HepG2 (cell line): Measurements from ENCODE around the gene CXADR. TPM values are rescaled to one million over a fixed set of nuclear protein-coding genes. Genes with fewer than 3 reads are reported as not detected.

Experiments used
- ARID4A ChIP-seq: sonication (generic); formaldehyde crosslinking; IDR thresholded peaks from 2 replicates; pipeline ENCODE4 v1.5.0; 2020; ENCODE audit warnings: mild to moderate bottlenecking, missing genetic modification reagents, borderline replicate concordance
- CEBPG ChIP-seq: IDR thresholded peaks from 2 replicates; pipeline ENCODE4 v1.6.1; 2016
- FOXA1 ChIP-seq, 2 experiments: fragments of 450-650 bp in 1 of 2; sonication (generic) in 1 of 2; formaldehyde crosslinking in 1 of 2; IDR thresholded peaks; 2 replicates each; pipeline versions ENCODE4 v1.4.0 to v1.6.1; 2016 to 2020; ENCODE audit warnings: missing genetic modification reagents in 1 of 2
- HNF1B ChIP-seq: sonication (generic); formaldehyde crosslinking; IDR thresholded peaks from 2 replicates; pipeline ENCODE4 v1.5.1; 2020; ENCODE audit warnings: mild to moderate bottlenecking, moderate library complexity, missing genetic modification reagents
- MYNN ChIP-seq: sonication (generic); formaldehyde crosslinking; IDR thresholded peaks from 2 replicates; pipeline ENCODE4 v1.4.0; 2020; ENCODE audit warnings: mild to moderate bottlenecking, low read depth, missing genetic modification reagents
- NCOR1 ChIP-seq: fragments of 200-600 bp; sonication (generic); IDR thresholded peaks from 2 replicates; pipeline ENCODE4 v1.7.0; 2017; ENCODE audit warnings: antibody characterized with exemption, low read length, borderline replicate concordance
- PAX8 ChIP-seq: sonication (generic); formaldehyde crosslinking; IDR thresholded peaks from 2 replicates; pipeline ENCODE4 v1.8.0; 2022; ENCODE audit warnings: mild to moderate bottlenecking, missing genetic modification reagents, borderline replicate concordance
- TAF1 ChIP-seq: sonication (generic); formaldehyde crosslinking; IDR thresholded peaks from 2 replicates; pipeline ENCODE4 v1.4.0; 2020; ENCODE audit warnings: missing genetic modification reagents
- ZBTB14 ChIP-seq: sonication (generic); formaldehyde crosslinking; IDR thresholded peaks from 2 replicates; pipeline ENCODE4 v1.4.0; 2020; ENCODE audit warnings: missing genetic modification reagents
- ZC3H4 ChIP-seq: sonication (generic); formaldehyde crosslinking; IDR thresholded peaks from 2 replicates; pipeline ENCODE4 v1.4.0; 2020; ENCODE audit warnings: missing genetic modification reagents, borderline replicate concordance
- polyA plus RNA-seq, 8 experiments: library from polyadenylated mRNA; depleted of rRNA in 3 of 8; stranded (reverse) in 7 of 8; unstranded in 1 of 8; fragments of >200 nt; fragmentation: Illumina TruSeq in 4 of 8; extraction: Trizol in 4 of 8; gene quantifications; 2 replicates each; pipeline versions ENCODE4 v1.2.1 to v1.2.3, GENCODE V29; 2011 to 2016; ENCODE audit warnings: low read depth in 4 of 8, missing spikeins in 1 of 8, mixed read lengths in 1 of 8; ENCODE audit not compliant: insufficient read depth in 1 of 8
- total RNA-seq, 5 experiments: library from RNA; depleted of rRNA; stranded (reverse); fragments of >200 nt; fragmentation: Illumina TruSeq; extraction: Trizol; gene quantifications; 2 replicates each; pipeline ENCODE4 v1.2.3, GENCODE V29; 2016; ENCODE audit warnings: low read depth in 1 of 5
- TF ChIP-seq, protein P1 (sequence below): sonication (generic); formaldehyde crosslinking; conservative IDR thresholded peaks from 2 replicates; pipeline ENCODE4 v1.4.0; 2020; ENCODE audit warnings: mild to moderate bottlenecking, missing genetic modification reagents, moderate library complexity
- TF ChIP-seq, protein P2 (sequence below): IDR thresholded peaks from 2 replicates; pipeline ENCODE4 v1.6.1; 2016; ENCODE audit warnings: mild to moderate bottlenecking, missing biosample characterization, missing genetic modification reagents

Gene CXADR
- total and polyA plus RNA-seq, 2 of the 13 experiments (the other 11 are each of a cell fraction or from before 2014, with no cell fraction given): 86.8 to 110 TPM

GRCh38 chr21:17527240-17527639, 14.4 kb downstream of the CXADR start (continued):
- TF ChIP-seq, protein P1, sequence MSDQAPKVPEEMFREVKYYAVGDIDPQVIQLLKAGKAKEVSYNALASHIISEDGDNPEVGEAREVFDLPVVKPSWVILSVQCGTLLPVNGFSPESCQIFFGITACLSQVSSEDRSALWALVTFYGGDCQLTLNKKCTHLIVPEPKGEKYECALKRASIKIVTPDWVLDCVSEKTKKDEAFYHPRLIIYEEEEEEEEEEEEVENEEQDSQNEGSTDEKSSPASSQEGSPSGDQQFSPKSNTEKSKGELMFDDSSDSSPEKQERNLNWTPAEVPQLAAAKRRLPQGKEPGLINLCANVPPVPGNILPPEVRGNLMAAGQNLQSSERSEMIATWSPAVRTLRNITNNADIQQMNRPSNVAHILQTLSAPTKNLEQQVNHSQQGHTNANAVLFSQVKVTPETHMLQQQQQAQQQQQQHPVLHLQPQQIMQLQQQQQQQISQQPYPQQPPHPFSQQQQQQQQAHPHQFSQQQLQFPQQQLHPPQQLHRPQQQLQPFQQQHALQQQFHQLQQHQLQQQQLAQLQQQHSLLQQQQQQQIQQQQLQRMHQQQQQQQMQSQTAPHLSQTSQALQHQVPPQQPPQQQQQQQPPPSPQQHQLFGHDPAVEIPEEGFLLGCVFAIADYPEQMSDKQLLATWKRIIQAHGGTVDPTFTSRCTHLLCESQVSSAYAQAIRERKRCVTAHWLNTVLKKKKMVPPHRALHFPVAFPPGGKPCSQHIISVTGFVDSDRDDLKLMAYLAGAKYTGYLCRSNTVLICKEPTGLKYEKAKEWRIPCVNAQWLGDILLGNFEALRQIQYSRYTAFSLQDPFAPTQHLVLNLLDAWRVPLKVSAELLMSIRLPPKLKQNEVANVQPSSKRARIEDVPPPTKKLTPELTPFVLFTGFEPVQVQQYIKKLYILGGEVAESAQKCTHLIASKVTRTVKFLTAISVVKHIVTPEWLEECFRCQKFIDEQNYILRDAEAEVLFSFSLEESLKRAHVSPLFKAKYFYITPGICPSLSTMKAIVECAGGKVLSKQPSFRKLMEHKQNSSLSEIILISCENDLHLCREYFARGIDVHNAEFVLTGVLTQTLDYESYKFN (CRISPR knock-in tag): peak; percentile 71
- no peak for TF ChIP-seq FOXA1 (IDR thresholded peaks at IDR 0.05)
- peak; percentile 66 for TF ChIP-seq FOXA1 (CRISPR knock-in tag; IDR thresholded peaks at IDR 0.05)
- TF ChIP-seq ZC3H4: no peak
- no peak for TF ChIP-seq ARID4A
- TF ChIP-seq NCOR1: peak; percentile 15; the same call in 1 of the 2 replicates
- TF ChIP-seq HNF1B (CRISPR knock-in tag): no peak
- TF ChIP-seq CEBPG (CRISPR knock-in tag): peak; percentile 36
- TF ChIP-seq PAX8 (CRISPR knock-in tag): no peak
- no peak for TF ChIP-seq TAF1
- TF ChIP-seq ZBTB14 (CRISPR knock-in tag): no peak
- no peak for TF ChIP-seq MYNN (CRISPR knock-in tag)
- TF ChIP-seq, protein P2, sequence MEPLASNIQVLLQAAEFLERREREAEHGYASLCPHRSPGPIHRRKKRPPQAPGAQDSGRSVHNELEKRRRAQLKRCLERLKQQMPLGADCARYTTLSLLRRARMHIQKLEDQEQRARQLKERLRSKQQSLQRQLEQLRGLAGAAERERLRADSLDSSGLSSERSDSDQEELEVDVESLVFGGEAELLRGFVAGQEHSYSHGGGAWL: no peak
